HG02588 (cell line): Measurements from ENCODE around the gene DPP4.
A peak's percentile ranks its signal among the peaks of the same experiment; 100 is the strongest.

Experiments used
- ATAC-seq: cut with Tn5 transposase; IDR thresholded peaks from one replicate; pipeline ENCODE4 v1.9.1; 2021; ENCODE audit warnings: mild to moderate bottlenecking, moderate library complexity; ENCODE audit not compliant: unreplicated experiment

DPP4 gene

DNA sequence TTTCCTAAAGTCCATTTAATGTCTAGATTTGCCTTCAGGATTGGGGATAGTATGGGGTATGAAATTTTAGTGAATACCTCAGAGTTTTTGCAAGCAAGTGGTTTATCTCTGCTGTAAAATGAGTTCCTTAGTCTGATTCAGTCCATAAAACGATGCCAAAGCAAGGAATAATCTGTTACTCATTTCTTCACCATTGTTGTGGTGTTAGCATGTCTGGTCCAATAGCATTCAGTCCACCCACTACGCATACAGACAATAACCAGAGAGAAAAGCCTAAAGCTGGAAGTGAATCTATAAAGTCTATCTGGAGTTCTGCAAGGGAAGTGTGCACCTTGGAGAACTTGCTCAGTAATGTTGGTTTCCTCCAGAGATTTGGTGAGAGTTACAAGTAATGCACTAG lies 12.9 kb upstream of the DPP4 start:
- no peak for ATAC-seq

DNA sequence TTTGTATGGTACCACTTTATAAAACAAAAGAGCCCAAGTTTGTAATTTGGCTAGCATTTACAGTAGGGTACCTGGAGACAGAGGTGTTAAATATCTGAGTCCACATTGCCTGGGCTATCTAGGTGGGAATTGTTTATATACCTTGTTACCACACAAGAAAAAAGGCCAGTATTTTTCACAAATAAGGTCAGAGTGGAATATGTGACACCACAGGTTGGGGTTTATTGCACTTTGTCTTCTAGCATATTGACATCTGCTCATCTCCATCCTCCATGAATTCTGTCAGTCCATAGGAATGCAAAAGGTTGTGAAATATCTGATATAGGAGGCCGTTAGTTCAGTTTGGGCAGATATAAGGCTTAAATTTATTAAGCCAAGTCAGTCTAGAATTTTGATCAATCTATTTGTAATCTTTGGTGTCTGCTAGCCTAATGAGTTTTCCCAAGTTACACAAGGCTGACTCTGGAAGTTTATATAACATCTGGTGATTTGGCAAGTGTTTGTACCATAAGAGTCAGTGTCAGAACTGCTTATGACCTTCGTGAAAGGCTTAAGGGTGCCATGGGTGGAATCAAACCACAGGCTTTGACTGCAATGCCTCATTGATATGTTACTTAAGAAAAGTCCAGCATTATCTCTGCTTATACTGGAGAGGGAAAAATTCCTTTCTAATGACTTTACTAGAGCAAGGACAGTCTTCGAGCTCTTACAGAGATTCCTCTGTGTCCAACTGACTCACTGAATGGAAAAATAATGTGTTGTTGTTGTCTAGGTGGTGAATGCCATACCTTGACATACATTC lies 11.3 kb upstream of the DPP4 start:
- ATAC-seq: no peak

DNA sequence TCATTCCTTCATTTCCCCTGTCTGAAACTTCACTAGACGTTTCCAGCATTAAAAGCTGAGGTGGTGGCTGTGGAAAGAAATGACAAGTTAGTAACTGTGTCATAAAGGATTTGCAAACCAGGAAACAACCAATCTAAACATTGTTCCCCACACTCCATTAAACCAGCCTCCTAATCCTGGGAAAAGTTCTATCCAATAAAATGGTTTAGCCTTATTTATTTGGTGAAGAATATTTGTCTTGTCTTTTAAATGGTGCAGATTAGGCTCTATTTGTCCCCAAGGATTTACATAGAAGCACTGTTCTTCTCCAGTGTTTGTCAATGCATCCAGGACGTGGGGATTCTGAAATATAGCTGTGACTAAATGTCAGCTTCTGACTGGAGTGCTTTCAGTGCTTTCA lies 10.5 kb upstream of the DPP4 start:
- no peak for ATAC-seq

DNA sequence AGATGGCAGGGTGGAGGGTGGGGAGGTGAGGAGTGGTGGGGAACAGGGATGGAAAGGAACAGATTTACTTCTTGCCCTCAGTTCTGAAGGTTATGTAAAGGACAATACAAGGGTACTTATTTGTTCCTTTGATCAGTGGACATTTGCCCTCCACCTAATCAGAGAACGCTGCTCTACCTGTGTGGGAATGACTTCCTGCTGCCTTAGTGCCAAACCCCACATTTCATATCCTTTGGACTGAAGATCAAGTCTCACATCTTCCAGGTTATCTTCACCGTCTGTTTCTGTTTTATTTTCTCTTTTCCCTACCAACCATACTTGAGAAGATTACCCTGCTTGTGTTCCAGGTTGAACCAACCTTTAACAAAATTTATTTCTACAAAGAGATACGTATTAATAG lies 8.7 kb upstream of the DPP4 start:
- no peak for ATAC-seq

DNA sequence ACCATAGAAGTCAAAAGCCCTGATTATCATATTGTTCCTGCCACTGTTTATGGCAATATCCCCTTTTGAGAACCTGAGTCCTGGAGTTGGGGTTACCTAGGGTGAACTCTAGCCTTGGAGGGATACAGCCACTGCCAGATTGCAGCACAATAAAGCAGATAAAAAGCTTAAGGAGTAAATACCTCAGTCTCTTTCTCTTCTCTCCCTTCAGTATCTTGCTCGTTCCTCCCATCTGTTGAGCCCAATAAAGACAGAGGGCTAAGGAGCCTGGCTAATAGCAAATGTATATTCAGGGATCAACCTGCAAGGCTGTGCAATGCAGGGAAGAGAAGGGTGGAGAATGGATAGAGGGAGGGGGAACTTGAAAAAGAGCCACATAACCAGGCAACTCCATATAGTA lies 8.0 kb upstream of the DPP4 start:
- ATAC-seq: no peak

DNA sequence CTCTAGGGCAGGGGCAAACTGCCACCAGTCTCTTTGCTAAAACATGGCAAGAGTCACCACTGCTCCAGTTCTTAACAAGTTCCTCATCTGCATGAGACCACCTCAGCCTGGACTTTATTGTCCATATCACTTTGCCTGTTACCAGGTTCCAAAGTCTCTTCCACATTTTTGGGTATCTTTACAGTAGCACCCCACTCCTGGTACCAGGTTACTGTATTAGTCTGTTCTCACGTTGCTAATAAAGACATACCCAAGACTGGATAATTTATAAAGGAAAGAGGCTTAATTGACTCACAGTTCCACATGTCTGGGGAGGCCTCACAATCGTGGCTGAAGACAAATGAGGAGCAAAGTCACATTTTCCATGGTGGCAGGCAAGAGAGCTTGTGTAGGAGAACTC lies 5.5 kb upstream of the DPP4 start:
- ATAC-seq: no peak

DNA sequence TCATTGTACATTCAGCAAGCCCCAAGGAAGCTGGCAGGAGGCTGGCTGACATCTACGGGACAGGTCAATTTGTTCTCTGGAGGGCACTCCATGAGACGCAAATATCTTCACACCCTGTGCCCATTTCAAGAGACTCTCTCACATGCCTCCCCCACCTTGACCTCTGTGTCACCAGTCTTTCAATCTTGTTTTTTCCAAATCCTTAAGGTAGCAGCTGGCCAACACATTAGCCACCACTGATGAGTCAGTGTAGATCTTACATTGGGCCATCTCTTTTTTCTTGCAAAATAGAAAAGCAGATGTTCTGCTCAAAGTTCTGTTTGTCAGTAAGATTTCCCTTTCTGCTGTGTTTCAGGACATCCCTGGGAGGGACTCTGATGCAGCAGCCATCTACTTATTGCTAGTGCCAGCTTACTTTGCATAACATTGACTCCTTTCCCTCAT lies 1.7 kb upstream of the DPP4 start:
- no peak for ATAC-seq

DNA sequence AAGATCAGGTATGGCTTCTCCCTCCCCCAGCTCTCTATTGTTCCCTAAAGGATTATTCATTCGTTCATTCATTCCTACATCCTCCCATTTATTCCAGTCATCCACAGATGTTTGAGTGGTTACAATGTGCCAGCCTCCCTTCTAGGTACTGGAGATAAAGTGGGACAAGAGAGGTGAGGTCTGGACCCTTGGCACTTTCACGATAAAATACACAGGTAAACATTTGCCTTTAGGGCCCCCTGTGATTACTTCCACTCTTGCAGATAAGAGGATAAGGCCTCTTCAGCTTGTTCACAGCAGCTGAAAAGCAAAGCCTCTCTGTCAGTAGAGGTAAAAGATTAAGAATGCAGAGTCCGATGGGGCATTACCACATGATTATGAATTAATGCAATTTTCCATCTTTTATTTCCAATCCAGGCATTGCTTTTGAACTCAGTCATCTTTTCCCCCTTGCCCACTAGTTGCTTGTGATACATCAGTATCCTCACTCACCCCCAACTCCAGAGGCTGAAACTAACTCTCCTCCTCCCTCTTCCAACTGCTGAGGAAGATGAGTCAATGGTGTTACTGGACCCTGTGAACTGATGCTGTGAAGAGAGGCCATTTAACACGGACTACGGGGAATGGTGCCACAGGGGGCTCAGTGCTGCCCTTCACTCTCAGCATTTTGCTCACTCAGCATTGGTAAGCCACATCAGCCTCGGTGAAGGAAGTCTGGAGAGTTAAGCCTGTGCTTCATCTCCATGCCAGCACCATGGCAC lies 1.1 kb upstream of the DPP4 start:
- ATAC-seq: no peak

DNA sequence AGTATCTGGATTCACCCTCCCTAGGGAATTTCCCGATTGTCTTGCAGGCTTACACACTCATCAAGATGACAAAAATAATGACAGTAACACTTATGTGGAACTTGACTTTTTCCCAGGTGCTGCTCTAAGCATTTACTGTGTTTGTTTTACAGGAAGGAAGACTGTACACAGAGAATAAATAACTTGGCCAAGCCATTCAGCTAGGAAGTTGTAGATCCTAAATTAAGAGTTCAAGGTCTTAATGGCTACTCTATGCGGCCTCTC lies 549 bp upstream of the DPP4 start:
- ATAC-seq: no peak

DNA sequence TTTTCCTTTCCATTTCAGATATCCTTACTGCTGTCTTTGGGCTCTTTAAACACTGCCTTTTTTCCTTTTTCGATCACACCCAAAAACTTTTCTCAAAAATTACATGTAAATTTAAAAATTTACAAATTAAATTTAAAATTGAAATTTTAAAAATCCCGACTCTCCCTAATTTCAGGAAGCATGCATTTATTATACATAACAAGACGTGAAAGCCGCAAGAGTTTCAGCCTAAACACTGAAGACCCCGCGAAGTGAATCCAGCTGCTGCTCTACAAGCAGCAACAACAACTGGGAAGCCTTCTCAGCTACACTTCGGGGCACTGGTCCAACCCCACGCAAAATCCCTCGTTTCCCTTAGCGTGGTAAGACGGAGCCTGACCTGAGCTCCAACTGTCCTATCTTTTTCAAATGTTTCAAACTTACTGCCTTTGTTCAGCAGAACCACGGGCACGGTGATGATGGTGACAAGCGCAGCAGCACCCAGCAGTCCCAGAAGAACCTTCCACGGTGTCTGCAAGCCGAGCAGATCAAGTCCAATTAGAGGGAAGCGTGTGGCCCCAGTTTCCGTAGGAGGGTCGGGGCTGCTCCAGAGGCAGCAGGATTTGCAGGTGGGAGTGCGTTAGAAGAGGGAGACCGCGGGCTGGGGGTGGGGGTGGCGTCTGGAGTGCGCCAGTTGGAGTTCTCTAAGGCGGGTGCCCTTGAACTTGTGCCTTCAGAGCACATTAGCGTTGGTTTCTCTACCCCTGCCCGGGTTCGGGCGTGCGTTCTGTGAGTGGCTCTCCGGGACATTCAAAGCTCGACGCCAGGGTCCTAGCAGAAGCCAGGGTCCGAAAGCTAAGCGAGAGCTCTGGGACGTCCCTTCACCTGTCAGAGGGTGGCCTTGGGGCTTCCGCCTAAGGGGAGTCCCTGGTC lies 783 bp downstream of the DPP4 start:
- ATAC-seq: no peak

DNA sequence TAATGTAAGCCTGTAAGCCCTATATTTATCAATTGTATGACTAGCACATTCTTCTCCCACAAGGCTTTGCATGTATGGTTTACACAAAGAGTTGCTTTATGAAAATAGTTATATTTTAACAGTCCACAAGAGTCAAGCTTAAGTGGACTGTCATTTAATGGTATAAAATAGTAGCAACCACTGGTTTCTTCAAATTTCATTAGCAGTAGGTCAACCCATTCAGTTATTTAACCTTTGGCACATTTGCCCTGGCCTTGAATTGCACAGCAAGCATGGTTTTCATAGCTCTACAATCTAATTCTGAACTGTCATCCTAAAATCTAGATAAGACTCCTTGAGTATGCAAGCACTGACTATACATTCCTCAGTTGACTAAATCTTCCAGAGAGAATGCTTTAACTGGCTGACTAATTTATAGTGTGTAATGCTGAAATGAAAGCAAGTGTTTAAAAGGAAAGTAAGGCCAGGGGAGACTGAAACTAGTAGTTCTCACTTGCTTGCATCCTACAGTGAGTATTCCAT lies 1.8 kb downstream of the DPP4 start:
- peak; percentile 60 for ATAC-seq

DNA sequence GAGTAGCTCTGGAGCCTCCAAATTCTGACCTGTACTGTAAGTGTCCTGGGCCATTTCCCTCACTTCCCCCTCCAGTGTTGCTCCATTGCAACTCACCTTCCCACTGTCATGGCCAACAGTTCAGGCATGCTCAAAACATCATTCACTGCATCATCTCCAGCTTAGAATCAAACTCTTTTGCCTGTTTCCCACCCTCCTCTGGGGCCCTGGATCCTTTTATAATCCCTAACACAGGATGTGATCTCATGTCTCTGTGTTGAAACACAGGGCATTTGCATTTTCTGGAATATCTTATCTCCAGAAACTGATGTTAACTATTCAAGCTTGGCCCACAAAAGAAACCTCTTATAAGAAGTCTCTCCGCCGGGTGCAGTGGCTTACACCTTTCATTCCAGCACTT lies 3.0 kb downstream of the DPP4 start:
- no peak for ATAC-seq

DNA sequence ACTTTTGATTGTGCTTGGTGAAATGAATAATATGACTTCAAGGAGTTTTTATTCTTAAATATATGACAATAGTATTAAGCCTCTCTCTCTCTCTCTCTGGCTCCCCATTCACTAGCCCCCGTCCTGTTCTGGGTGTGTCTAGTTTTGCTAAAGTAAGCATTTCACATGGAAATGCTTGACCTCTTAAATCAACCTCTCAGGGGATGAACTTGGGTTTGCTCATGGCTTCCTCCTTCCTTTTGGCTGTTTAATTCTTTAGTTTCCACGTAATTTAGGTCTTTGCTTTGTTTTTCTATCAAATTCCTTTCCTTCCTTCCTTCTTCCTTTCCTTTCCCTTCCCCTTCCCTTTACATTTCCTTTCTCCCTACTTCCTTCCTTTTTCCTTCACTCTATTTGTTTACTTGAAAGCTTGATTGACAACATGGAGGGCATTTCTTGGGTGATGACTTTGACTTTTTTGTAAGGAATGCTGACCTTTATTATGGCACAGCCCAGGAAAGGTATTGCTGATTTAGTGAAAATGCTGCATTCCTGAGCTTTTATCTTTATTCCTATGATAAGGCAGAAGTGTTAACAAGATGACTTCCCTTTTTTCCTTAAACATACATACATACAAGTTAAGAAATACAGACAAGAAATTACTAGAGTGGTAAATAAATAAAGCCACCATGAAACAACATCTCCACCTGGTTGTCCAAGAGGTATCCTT lies 3.6 kb downstream of the DPP4 start:
- no peak for ATAC-seq

DNA sequence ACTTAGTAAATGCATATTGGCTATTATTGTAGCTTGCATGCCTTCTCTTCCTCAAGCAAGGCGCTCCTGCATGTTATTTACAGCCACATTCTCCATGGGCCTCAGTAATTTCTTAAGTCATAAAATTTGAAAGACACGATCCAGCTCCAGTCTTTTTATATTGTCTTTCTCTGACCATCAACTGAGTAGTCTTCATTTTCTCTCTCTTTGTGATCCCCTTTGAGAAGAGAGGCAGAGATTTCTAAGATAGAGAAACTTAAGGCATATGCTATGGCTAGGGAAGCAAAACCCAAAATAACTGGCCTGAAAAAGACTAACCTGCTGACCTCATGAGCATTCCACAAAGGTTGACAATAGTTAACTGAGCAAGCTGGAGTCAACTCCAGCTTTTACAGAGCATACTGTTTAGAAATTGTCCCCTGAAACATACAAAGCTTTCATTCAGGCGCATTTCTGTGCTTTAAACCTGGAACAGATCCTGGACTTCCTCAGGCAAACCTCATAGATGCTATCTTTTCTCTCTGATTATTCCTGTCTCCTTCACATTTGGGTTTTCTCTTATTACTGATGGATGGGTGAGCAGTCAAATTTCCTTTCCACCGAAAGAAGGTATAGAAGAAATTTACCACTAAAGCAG lies 4.6 kb downstream of the DPP4 start:
- ATAC-seq: no peak

DNA sequence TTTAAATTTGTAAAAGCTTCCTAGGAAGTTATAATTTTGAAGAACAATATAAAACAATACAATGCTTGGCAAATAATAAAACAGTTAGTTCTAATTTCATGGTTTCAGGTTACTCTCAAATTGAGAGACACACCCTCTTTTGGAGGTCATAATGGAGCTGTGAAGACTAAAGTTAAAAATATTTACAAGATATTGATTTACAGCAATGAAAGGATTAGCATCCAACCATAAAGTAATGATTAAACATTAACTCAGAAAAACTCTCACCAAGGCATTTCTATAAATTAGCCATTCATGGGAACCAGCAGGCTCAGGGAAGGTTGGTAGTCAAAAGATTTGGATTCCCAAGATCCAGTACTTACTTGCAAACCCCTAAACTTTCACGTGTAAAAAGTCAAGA lies 6.4 kb downstream of the DPP4 start:
- no peak for ATAC-seq

DNA sequence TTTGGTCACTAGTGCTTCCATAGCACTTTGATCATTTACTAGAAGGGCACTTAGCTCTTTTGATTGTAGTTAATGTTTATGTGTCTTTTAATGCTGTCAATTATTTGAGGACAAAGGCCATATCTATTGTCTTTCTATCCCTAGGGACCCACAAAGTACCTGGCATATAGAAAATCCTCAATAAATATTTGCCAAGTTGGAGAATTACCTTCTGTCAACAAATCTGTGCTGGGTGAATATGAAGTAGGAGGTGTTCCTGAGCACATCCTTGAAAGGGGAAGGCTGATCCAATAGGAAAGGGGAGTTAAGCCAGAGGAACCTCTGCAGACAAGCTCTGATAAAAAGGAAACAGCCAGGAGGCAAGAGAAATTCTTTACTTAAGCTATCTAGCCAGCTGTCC lies 8.2 kb downstream of the DPP4 start:
- no peak for ATAC-seq

DNA sequence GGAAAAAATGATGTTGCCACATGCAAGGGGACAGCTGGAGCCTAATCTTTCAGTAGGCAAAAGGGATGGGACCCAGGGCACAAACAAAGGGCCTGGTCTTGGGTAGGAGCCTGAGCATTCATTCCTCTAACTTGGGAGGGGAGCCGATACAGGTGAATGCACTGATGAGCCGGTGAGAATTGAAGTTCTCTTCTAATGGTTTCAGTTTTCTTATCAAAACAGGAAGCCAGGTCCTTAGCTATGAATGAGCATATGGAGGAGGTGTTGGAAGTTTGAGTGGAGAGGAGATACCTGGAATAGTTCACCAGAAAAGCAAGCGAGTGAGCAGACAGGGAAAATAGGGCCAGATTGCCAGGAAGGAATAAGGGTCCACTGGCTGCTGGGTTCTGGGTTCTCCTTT lies 10.1 kb downstream of the DPP4 start:
- peak; percentile 42 for ATAC-seq

DNA sequence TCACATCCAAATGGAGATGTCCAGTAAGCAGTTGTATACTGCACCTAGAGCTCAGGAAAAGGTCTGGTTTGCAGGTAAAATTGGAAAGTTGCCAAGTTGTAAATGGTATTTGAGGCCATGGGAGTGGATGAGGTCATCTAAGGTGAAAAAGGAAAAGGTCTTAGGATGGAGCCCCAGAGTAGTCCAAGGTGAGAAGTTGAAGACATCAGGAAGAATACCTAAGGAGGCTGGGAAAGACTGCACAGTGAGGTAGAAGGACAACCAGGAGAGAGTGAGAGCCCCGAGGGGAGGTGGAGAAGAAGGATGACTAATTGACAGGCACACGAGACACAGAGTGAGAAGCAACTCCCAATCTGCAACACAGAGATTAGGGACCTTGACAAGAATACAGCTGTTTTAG lies 10.7 kb downstream of the DPP4 start:
- no peak for ATAC-seq

DNA sequence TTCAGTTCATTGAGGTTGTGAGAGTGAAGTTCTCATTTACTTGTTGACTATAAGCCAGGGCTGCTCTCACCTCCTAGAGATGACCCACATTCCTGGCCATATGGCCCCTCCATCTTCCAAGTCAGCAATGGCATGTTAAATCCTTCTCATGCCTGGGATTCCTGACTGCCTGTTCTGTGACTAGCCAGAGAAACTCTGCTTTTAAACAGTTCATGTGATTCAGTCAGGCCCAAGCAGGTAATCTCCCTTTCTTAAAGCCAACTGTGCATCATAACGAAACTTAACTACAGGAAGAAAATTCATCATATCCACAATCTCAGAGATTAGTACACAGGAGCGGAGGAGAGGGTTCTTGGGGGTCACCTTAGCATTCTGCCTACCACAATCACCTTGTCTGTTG lies 11.5 kb downstream of the DPP4 start:
- peak; percentile 26 for ATAC-seq

DNA sequence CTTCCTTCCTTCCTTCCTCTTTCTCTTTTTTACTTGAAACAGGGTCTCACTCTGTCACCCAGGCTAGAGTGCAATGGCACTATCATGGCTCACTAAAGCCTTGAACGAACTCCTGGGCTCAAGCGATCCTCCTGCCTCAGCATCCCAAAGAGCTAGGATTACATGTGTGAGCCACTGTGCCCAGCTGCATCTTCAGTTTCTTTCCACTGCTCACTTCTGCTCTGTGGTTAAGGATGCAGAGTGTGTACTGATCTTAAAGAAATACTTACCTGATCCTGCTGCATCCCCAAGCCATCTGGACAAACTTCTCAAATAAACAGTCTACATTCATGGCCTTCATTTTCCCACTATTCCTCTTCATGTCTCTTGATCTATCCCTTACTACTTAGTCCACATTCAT lies 13.0 kb downstream of the DPP4 start:
- ATAC-seq: no peak
